Activated T-helper 2 cell treated with anti-CD3 and anti-CD28 coated beads, Interferon-gamma antibody, Interleukin-2, Interleukin-4, amounts not matched to agents 10 μg/mL and 5 μg/mL and 100 μg/mL, durations not matched to agents 14 hours and 24 hours and 36 hours (primary cell): ENCODE results near the gene NEK4. TPM values are rescaled to one million over a fixed set of nuclear protein-coding genes. Genes with fewer than 3 reads are reported as not detected.
"Not testable (repeated sequence)": the region's sequence is repeated elsewhere in the genome, so short reads cannot be mapped to it uniquely, and the experiment has no call there.

Source experiments
- DNase-seq: peaks from one replicate; pipeline ENCODE4 v3.0.0; 2021; ENCODE audit warnings: low spot score
- H3K27ac Mint-ChIP-seq: one replicate; pipeline ENCODE4 v1.8.0; 2021; ENCODE audit warnings: mixed read lengths
- H3K27me3 Mint-ChIP-seq: one replicate; pipeline ENCODE4 v1.8.0; 2021; ENCODE audit warnings: low read depth, mixed read lengths
- H3K36me3 Mint-ChIP-seq: one replicate; pipeline ENCODE4 v1.8.0; 2021; ENCODE audit warnings: low read depth, mixed read lengths
- H3K4me1 Mint-ChIP-seq: one replicate; pipeline ENCODE4 v1.8.0; 2021; ENCODE audit warnings: low read depth, mixed read lengths
- H3K4me3 Mint-ChIP-seq: one replicate; pipeline ENCODE4 v1.8.0; 2021; ENCODE audit warnings: low read depth, mild to moderate bottlenecking, moderate library complexity, mixed read lengths
- H3K9me3 Mint-ChIP-seq: one replicate; pipeline ENCODE4 v1.8.0; 2021; ENCODE audit warnings: mixed read lengths
- intact Hi-C: fragments of 100-400 bp; cut with micrococcal nuclease; formaldehyde crosslinking; loops from one replicate; pipeline ENCODE4 v1.15.1; 2023
- total RNA-seq: library from RNA; stranded (reverse); gene quantifications from 2 replicates; pipeline ENCODE4 v1.2.3, GENCODE V29; 2022

Gene NEK4
- total RNA-seq, 1 donor from 2014 or later = 26.7 TPM

GRCh38 chr3:52689151-52689550, 81.6 kb downstream of the NEK4 start:
- peaks cover 36% of the 10 kb centered on the region for H3K4me1 Mint-ChIP-seq
- intact Hi-C loops = loop anchor here (5.0 to 10.0 kb wide), 5 partner anchors 152 to 714 kb away; partner anchors contain the start of genes ABHD14A, ABHD14B, DUSP7 and NISCH
- no peaks in the 10 kb centered on the region for H3K9me3 Mint-ChIP-seq
- DNase-seq = no peak
- no peaks in the 10 kb centered on the region for H3K27me3 Mint-ChIP-seq
- H3K27ac Mint-ChIP-seq = peak overlapping the region; percentile 46
- H3K36me3 Mint-ChIP-seq = peaks cover 87% of the 10 kb centered on the region
- no peak overlapping the region for H3K4me3 Mint-ChIP-seq

GRCh38 chr3:52688266-52688665, 82.5 kb downstream of the NEK4 start:
- H3K27ac Mint-ChIP-seq = peak overlapping the region; percentile 38
- DNase-seq = no peak
- H3K27me3 Mint-ChIP-seq = no peaks in the 10 kb centered on the region
- peaks cover 35% of the 10 kb centered on the region for H3K4me1 Mint-ChIP-seq
- intact Hi-C loops = loop anchor here (5.0 to 10.0 kb wide), 5 partner anchors 151 to 713 kb away; partner anchors contain the start of genes ABHD14A, ABHD14B, DUSP7 and NISCH
- no peaks in the 10 kb centered on the region for H3K9me3 Mint-ChIP-seq
- H3K36me3 Mint-ChIP-seq = peaks cover 81% of the 10 kb centered on the region
- H3K4me3 Mint-ChIP-seq = peak overlapping the region; percentile 47

GRCh38 chr3:52685709-52686691, 84.7 kb downstream of the NEK4 start, which contains the start of the genes GNL3 and PBRM1:
GNL3 (plus strand) TSS chr3:52686032; CDS start chr3:52686093, 61 bp downstream.
PBRM1 (minus strand) TSS chr3:52685913.
- peak; percentile 94 for DNase-seq
- peaks cover 84% of the 10 kb centered on the region for H3K36me3 Mint-ChIP-seq
- intact Hi-C loops = loop anchor here (1.0 to 10.0 kb wide), 6 partner anchors 20 to 711 kb away; partner anchors contain the start of genes ABHD14A, ABHD14B, DUSP7 and NISCH
- H3K27ac Mint-ChIP-seq = peak within 1 kb of the TSS; percentile 99
- H3K4me1 Mint-ChIP-seq = peaks cover 46% of the 10 kb centered on the region
- H3K4me3 Mint-ChIP-seq = peak within 1 kb of the TSS; percentile 99
- H3K27me3 Mint-ChIP-seq = no peaks in the 10 kb centered on the region
- H3K9me3 Mint-ChIP-seq = no peaks in the 10 kb centered on the region

GRCh38 chr3:52685285-52685708, 85.4 kb downstream of the NEK4 start:
- H3K36me3 Mint-ChIP-seq = peaks cover 82% of the 10 kb centered on the region
- H3K27me3 Mint-ChIP-seq = no peaks in the 10 kb centered on the region
- H3K4me1 Mint-ChIP-seq = peaks cover 50% of the 10 kb centered on the region
- peak overlapping the region; percentile 87 for H3K4me3 Mint-ChIP-seq
- H3K27ac Mint-ChIP-seq = peak overlapping the region; percentile 93
- no peaks in the 10 kb centered on the region for H3K9me3 Mint-ChIP-seq
- intact Hi-C loops = loop anchor here (5.0 to 10.0 kb wide), 5 partner anchors 148 to 710 kb away; partner anchors contain the start of genes ABHD14A, ABHD14B, DUSP7 and NISCH
- peak; percentile 76 for DNase-seq

GRCh38 chr3:52684184-52684583, 86.6 kb downstream of the NEK4 start:
- Mint-ChIP-seq H3K4me1 (peaks cover 57% of the 10 kb centered on the region), H3K36me3 (peaks cover 82% of the 10 kb centered on the region), H3K27me3 (no peaks in the 10 kb centered on the region), H3K27ac (peak overlapping the region; percentile 93), H3K4me3 (peak overlapping the region; percentile 87), H3K9me3 (no peaks in the 10 kb centered on the region)
- no peak for DNase-seq
- intact Hi-C loops = loop anchor here (10.0 kb wide), 4 partner anchors 229 to 709 kb away; partner anchors contain the start of genes ABHD14A, ABHD14B, DUSP7 and NISCH

- H3K4me3 Mint-ChIP-seq = peak overlapping the region; percentile 87
- peaks cover 82% of the 10 kb centered on the region for H3K36me3 Mint-ChIP-seq
- peaks cover 54% of the 10 kb centered on the region for H3K4me1 Mint-ChIP-seq
- no peaks in the 10 kb centered on the region for H3K27me3 Mint-ChIP-seq
- intact Hi-C loops = loop anchor here (10.0 kb wide), 4 partner anchors 229 to 709 kb away; partner anchors contain the start of genes ABHD14A, ABHD14B, DUSP7 and NISCH
- DNase-seq = no peak
- peak overlapping the region; percentile 72 for H3K27ac Mint-ChIP-seq
- H3K9me3 Mint-ChIP-seq = no peaks in the 10 kb centered on the region
These were observed 87.1 kb downstream of the NEK4 start for GRCh38 chr3:52683611-52684010.

- DNase-seq = no peak
- intact Hi-C loops = loop anchor here (1.0 to 10.0 kb wide), 5 partner anchors 11 to 707 kb away; partner anchors contain the start of genes ABHD14A, ABHD14B, DUSP7 and NISCH
- Mint-ChIP-seq H3K36me3 (peaks cover 75% of the 10 kb centered on the region), H3K27me3 (no peaks in the 10 kb centered on the region), H3K4me3 (peak overlapping the region; percentile 26), H3K4me1 (peaks cover 48% of the 10 kb centered on the region), H3K9me3 (no peaks in the 10 kb centered on the region), H3K27ac (peak overlapping the region; percentile 86)
These were observed 88.7 kb downstream of the NEK4 start for GRCh38 chr3:52682016-52682415.

- Mint-ChIP-seq H3K27ac (peak overlapping the region; percentile 86), H3K4me1 (peaks cover 51% of the 10 kb centered on the region), H3K9me3 (no peaks in the 10 kb centered on the region), H3K36me3 (peaks cover 75% of the 10 kb centered on the region), H3K27me3 (no peaks in the 10 kb centered on the region), H3K4me3 (no peak overlapping the region)
- no peak for DNase-seq
- intact Hi-C loops = loop anchor here (10.0 kb wide), 4 partner anchors 227 to 707 kb away; partner anchors contain the start of genes ABHD14A, ABHD14B, DUSP7 and NISCH
These were observed 89.1 kb downstream of the NEK4 start for GRCh38 chr3:52681596-52681995.

- Mint-ChIP-seq H3K27ac (peak overlapping the region; percentile 81), H3K27me3 (no peaks in the 10 kb centered on the region), H3K9me3 (no peaks in the 10 kb centered on the region), H3K4me1 (peaks cover 54% of the 10 kb centered on the region), H3K36me3 (peaks cover 77% of the 10 kb centered on the region), H3K4me3 (no peak overlapping the region)
- intact Hi-C loops = loop anchor here (10.0 kb wide), 4 partner anchors 225 to 705 kb away; partner anchors contain the start of genes ABHD14A, ABHD14B, DUSP7 and NISCH
- no peak for DNase-seq
These were observed 90.9 kb downstream of the NEK4 start for GRCh38 chr3:52679811-52680210.

GRCh38 chr3:52679199-52679538, 91.6 kb downstream of the NEK4 start:
- H3K4me1 Mint-ChIP-seq = peaks cover 48% of the 10 kb centered on the region
- H3K4me3 Mint-ChIP-seq = no peak overlapping the region
- intact Hi-C loops = no loop called here
- no peaks in the 10 kb centered on the region for H3K9me3 Mint-ChIP-seq
- H3K27me3 Mint-ChIP-seq = no peaks in the 10 kb centered on the region
- H3K36me3 Mint-ChIP-seq = peaks cover 72% of the 10 kb centered on the region
- no peak for DNase-seq
- no peak overlapping the region for H3K27ac Mint-ChIP-seq

- intact Hi-C loops = no loop called here
- Mint-ChIP-seq H3K4me3 (no peak overlapping the region), H3K4me1 (peaks cover 43% of the 10 kb centered on the region), H3K27ac (no peak overlapping the region), H3K36me3 (peaks cover 69% of the 10 kb centered on the region), H3K27me3 (no peaks in the 10 kb centered on the region), H3K9me3 (no peaks in the 10 kb centered on the region)
- DNase-seq = no peak
These were observed 92.2 kb downstream of the NEK4 start for GRCh38 chr3:52678265-52679198.

- H3K27ac Mint-ChIP-seq, H3K9me3 Mint-ChIP-seq, intact Hi-C loops, H3K27me3 Mint-ChIP-seq, H3K4me3 Mint-ChIP-seq, DNase-seq: not testable (repeated sequence)
- H3K4me1 Mint-ChIP-seq = peaks cover 39% of the 10 kb centered on the region
- H3K36me3 Mint-ChIP-seq = peaks cover 69% of the 10 kb centered on the region
These were observed 94.5 kb downstream of the NEK4 start for GRCh38 chr3:52676201-52676600.
